ENCODE data around the gene NEMP2.
"Not testable (repeated sequence)": the region's sequence is repeated elsewhere in the genome, so short reads cannot be mapped to it uniquely, and the experiment has no call there.

The NEMP2 gene

DNA sequence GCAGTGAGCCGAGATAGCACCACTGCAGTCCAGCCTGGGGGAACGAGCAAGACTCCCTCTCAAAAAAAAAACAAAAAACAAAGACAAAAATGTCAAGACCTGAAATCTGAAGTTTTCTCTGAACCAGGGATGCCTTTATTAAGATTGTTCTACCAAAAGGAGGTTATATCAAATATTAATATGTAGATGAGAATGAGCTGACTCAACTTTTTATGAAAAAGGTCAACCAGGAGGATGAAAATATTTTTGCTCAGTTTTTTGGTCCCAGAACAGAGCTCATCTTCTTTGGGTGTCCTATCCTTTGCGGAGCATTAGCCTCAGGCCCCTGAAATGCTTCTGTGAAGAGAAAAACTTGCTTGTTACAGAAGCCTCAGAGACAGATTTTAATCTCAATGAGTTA is 44.0 kb downstream of the NEMP2 start:
- no peak for DNase-seq (ENCODE audit: low read depth, low spot score)

DNA sequence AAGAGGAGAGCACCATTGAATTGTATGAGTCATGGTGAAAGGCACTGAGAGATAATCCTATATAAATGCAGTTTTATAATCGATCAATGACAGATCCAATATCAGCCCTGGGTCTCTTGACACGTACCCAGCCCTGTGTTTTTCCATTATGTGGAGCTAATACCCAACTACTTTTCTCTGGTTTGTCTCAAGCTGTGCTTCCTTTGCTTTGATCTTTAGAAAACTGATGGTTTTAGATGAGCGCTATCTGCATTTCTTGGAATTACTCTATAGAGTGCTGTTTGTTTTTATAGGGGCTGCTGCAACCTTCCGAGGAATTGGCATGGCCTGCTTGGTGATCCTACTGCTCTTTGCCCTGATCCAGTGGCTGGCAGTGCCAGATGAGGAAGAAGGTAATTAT is 45.0 kb downstream of the NEMP2 start:
- DNase-seq (ENCODE audit: low read depth, low spot score) = no peak

DNA sequence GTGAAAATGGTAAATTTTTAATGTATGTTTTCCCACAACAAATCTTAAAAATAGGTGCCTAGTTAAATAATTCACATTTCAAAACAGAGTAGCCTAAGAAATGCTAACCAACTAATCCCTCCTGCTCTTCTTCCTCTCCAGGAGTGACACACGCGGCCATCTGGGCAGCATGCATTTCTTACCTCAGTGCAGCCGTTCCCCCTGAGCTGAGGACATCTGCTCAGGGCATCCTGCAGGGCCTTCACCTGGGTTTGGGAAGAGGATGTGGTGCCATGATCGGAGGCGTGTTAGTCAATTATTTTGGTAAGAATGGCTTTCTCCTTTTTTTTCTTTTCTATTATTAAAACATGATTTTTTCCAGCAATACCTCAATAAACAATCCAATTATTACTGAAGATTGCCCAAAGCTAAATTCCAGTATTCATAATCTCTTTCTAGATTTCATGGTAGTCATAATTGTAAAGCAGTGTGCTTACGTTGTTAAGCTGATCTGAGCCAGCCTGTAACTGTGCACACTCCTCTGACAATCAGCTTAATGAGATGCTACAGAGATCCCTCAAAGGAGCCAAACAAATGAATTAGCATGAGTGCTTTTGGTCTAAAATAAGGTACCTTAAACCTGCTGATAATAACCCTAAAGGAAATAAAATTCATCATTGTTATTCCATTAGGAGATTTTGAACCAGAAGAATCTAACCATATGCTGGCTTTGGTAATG is 45.8 kb downstream of the NEMP2 start:
- DNase-seq (ENCODE audit: low read depth, low spot score) = no peak

DNA sequence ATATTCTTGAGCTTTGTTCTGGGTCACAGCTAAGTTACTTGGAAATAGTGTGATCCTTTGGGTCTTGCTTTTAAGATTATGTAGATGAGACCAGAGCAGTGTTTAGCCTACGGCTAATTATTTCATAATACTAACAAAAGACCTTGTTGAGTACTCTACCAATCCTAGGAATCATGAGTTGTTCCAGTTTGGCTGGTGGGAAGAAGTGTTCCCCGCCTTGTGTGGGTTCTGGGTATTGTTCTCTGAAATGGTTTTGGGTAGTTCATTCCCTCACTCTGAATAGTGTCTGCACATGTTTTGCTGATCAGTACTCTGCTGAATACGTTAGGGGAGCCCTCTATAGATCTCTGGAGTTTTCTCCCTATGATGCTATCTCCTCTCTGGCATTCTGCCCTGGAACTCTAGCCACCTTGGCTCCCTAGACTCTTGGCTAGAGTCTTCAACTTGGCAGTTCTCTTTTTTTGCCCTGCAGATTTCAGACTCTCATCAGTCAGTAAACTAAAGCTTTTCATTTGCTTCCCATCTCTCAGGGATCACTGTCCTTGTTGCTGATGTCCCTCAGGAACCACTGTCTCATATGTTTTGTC is 48.4 kb downstream of the NEMP2 start:
- no peak for DNase-seq (ENCODE audit: low read depth, low spot score)

DNA sequence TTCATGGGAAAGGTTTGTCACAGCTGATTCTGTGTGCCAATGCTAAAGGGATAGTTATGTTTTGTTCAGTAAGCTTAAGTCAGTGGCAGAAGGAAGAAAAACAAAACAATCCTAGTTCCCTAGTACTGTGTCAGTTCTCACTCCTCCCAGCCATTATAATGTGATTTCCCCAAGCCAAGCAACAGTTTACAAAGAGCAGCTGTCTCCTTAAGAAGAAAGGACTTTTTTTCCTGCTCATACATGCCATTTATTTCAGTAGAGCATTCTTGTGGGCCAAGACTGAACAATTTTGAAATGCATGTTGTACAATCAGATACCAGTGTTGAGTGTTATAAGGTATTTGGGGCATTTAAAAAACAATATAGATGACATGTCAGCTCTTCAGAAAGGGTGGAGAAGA is 52.1 kb downstream of the NEMP2 start:
- no peak for DNase-seq (ENCODE audit: low read depth, low spot score)

DNA sequence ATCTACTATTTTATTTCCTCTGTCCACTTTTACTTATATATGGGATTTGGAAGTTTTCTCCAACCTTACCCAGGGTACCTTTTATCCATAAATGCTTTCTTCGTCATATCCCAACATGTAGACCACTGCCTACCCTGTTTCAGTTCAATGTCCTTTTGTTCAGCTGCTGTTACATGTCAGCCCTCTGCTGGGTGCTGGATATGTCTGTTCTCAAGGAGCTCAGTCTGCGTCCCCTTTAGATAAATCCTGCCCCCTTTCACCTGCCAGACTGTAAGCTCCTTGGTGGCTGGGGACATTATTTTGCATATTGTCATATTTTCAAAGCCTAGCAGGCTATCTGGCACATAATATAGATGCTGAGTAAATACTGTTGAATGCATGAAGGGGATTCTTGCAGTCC is 53.2 kb downstream of the NEMP2 start:
- no peak for DNase-seq (ENCODE audit: low read depth, low spot score)

DNA sequence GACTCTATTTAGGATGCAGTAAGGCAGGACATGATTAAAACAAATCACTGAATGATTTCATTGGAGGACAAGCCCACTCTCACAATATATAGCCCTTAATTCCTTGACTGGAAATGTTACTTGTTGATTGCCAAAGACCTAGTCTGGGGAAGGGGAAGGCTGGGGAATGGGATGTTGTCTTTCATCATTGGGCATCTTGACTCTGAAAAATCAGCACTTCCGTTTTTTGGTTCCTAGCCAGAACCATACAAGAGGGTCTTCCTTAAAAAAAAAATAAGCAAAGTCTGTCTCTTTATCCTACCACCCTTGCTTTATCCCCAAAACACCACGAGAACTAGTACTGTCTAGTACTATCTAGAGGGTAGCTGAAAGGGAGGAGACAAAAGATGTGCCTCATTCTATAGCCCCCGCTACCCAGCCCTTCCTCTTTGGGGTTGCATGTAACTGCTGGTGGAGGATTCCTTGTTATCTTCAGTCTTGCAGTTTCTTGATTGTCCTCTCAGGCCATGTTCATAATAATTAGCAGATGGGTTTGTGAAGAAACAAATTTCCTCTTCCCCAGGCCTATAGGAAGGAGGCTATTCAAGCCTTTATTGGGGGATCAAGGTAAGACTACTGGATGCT is 55.8 kb downstream of the NEMP2 start:
- DNase-seq (ENCODE audit: low read depth, low spot score) = no peak

DNA sequence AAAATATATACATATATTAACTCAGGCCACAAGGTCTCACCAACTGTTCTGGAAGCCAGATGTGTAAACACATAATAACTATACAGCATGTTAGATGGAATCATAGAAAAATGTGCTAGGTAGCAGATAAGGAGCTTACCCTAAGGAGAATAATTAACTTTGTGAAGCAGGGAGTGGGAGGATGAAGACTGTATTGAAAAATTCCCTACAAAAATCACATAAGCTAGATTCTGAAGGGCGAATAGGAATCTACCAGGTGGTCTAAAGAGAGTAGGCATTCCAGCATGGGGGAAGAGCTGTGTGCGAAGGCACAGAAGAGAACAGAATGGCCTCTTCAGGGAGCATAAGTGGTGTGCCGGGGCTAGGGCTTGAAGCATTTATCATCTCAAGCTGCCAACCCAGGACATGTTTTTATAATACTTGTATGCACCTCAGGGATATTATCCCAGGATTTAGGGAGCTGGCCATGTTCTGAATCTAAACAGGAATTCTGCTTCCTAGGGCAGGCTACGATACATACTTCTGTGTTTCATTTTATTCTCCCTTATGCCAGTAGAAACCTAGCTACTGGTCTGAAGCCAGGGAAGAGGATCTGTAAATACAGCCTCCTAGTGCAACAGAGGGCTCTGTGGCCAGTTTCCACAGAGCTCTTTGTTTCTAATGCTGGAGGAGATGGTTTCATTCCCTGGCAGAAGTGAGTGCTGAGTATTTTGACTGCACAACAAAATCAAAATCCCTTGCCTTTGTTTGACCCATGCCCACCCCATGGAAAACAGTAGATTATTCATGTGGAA is 56.7 kb downstream of the NEMP2 start:
- no peak for DNase-seq (ENCODE audit: low read depth, low spot score)

DNA sequence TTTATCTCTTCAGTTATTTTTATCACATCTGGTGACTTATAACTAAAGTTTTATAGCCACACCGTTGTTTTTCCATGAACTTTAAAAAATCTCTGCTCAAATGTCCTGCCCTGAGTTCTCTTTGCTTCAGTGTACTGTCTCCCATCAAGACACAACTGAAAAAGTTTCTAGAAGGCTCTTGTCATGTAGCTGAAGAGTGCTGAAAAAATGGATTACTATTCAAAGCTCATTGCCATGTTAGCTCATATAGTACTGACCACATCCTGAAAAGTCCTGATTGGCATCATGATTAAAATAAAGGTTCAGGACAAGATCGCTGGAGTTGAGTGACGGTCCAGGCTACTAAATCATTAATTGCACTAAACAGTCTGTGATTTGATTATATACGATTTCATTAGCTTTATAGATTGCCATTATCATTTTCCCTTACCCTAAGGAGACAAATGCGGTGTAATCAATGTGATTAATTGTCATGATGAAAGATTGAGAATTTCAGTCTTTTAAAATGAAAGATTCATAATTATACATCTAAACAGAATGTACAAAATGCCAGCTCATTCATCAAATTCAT is 64.2 kb downstream of the NEMP2 start:
- DNase-seq (ENCODE audit: low read depth, low spot score) = no peak

DNA sequence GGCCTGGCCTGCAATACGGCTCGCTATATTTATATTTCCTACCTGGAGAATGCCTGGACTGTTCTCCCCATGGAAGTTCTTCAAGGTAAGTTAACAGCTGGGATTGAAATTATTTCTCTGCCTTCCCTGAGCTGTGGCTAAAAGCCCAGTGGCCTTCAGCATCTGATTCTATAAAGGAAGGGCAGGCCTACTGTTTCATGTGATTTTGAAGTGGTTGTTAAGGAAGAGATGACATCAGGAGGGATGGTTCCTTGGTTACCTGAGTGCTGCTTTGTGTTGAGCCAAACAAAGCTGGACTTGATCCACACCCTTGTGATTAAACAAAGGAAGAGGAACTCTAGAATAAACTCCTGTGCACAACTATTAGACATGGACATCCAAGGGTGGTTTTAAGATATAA is 64.8 kb downstream of the NEMP2 start:
- no peak for DNase-seq (ENCODE audit: low read depth, low spot score)

DNA sequence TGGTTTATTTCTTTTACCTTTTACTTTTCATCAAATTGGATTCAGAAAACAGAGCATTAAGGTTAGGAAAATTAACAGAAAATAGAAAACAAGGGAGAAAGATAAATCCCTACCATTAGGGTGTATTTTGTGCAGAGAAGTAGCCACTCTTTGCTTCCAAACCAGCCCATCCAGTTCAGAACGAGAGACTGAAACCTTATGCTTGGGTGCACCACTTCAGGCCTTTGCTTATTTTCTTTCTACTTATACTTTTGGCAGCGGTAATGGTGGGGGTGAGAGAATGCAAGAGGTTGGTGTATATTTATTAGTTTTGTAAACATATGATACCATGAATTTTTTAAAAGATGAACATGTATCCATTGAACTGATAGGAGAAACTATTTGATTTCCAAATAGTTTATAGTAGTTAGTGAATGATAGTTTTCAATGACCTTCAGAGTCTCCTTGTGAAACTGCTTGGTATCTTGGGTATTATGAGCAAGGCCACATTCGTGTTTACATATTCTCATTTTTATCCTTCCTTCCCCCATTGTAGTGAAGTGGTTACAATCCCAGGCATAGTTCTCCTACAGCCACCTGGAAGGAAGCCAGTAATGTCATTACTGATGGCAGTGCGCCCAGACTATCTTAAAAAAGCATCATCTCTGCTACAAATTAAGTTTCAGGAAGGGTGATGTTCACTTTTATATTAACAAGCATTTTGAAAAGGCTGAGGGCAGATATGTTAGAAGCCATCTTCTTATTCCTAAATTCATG is 65.5 kb downstream of the NEMP2 start:
- DNase-seq (ENCODE audit: low read depth, low spot score) = no peak

DNA sequence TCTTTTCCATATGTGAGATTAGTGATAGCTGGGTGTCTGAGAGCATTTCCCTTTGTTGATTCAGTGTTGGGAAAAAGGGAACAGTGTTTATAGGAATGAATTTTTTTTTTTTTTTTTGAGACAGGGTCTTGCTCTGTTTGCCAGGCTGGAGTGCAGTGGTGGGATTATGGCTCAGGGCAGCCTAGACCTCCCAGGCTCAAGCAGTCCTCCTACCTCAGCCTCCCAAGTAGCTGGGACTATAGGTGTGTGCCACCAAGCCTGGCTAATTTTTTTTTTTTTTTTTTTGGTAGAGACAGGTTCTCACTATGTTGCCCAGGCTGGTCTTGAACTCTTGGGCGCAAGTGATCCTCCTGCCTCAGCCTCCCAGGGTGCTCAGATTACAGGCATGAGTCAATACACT is 66.2 kb downstream of the NEMP2 start:
- not testable (repeated sequence) for DNase-seq (ENCODE audit: low read depth, low spot score)

DNA sequence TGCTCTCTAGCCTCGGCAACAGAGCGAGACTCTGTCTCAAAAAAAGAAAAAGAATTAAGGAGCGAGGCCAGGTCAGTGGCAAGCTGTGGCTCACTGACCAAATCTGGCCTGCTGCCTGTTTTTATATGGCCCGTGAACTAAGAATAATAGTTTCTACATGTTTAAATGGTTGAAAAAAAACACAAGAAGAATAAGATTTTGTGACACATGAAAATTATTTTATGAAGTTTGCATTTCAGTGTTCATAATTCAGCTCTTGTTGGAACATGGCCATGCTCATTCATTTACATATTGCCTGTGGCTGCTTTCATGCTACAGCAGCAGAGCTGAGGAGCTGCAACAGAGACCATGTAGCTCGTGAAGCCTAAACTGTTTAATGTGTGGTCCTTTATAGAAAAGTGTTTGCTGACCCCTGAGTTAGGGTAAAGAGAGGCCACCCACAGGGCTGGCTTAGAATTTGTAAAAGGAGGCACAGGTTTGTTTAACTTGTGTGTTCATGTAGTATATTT is 66.9 kb downstream of the NEMP2 start:
- no peak for DNase-seq (ENCODE audit: low read depth, low spot score)

DNA sequence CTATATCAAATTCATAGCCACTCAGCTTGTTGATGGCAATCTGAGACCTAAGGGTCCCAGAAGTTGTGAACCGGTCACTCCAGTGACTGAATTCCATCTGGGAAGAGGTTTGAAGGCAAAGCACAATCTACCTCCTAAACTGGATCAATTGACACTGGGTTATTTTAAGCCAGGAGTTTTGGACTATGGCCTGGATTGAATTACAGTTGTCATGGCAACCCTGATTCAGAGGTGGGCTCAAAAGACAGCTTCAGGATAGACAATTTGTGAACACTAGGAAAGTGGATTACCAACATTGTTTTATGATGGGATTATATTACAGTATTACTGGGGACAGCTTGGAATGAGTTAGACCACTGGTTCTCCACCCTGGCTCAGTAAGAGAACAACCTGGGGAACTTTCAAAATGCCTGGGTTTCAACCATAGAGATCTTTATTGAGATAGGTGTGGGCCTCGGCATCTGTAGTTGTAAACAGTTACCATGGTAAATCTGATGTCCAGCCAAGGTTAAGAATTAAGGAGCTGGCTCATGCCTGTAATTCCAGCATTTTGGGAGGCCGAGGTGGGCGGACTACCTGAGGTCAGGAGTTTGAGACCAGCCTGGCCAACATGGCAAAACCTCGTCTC is 67.6 kb downstream of the NEMP2 start:
- DNase-seq (ENCODE audit: low read depth, low spot score) = no peak

DNA sequence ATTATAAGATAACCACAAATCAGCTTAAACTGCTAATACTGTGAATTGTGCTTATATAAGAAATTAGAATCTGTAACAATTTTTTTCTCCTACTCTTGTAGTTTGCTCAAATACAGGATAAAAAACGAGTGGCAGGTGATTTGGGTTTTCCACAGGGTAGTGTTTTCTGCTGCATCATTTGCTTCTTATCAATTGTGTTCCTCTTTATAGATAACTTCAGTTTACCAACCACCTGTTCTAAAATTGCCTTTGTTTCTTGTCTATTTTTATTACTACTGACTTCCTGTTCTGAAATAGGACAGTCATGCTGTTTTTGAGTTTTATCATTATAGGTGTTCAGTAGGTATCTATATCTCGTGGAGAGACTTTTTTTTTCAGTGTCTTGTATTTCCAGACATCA is 69.5 kb downstream of the NEMP2 start:
- no peak for DNase-seq (ENCODE audit: low read depth, low spot score)

DNA sequence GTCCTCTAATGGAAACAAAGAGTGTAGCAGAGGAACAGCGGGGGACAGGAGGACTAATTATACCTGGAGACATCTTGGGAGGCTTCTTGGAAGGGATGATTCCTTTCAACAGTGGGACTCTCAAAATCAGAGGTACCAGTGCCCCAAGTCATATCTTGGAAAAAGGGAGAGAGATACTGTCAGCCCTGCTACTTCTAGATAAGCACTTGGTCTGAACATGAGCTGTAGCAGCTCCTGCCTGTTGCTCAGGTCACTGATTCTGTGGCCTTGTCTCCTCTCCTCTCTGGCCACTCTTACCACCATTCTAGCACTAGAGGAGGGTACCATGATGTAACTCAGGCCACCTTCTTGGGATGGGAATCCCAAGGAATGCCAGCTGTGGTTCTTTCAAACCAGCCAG is 71.9 kb downstream of the NEMP2 start:
- DNase-seq (ENCODE audit: low read depth, low spot score) = no peak

DNA sequence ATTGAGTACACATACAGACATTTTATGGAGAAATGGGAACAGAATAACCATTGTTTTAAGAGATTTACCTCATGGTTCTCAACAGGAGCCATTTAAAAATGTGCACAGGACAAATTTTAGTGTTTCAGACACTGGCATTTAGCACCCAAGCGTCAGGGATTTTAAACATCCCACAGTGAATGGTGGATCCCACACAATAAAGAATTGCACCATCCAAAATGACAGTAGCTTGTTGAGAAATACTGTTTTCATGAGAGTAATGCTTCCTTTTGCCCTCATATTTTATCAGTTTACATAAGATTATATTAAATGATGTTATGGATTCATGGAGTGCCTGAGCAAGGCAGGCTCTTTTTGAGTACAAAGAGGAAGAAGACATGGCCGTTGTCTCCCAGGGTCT is 72.3 kb downstream of the NEMP2 start:
- DNase-seq (ENCODE audit: low read depth, low spot score) = no peak

DNA sequence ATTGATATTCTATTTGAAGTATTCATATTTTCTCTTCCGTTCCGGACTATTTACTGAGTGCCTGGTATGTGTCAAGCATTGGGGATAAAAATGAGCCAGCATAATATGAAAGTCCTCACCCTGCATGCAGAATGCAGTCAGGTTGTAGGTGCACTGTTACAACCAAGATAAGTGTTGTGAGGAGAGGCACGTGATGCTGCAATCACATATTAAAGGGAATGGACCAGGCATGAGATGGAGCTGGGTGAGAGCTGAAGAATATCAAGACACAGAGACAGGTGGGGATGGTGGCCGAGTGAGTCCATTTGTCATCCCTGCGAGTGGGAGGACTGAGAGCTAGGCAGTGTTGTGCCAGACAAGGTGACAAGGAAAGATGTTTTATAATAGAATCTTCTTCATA is 74.0 kb downstream of the NEMP2 start:
- DNase-seq (ENCODE audit: low read depth, low spot score) = no peak

DNA sequence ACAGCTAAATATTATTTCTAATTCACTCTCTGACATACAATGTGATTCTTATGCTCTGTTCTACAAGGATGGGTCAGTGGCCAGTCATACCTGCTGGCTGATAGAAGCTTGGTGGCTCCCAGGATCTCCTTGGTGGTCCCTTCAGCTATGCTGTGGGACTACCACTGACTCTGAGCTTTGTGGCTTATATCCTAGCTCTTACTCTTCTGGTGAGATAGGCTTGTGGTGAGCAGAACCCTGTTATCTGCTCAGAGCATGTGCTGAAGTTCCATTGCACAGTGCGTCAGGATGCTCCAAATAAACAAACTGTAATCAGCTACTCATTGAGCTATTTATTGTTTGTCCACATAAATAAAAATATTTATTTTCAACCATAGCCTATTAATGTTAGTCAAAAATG is 74.6 kb downstream of the NEMP2 start:
- DNase-seq (ENCODE audit: low read depth, low spot score) = no peak

DNA sequence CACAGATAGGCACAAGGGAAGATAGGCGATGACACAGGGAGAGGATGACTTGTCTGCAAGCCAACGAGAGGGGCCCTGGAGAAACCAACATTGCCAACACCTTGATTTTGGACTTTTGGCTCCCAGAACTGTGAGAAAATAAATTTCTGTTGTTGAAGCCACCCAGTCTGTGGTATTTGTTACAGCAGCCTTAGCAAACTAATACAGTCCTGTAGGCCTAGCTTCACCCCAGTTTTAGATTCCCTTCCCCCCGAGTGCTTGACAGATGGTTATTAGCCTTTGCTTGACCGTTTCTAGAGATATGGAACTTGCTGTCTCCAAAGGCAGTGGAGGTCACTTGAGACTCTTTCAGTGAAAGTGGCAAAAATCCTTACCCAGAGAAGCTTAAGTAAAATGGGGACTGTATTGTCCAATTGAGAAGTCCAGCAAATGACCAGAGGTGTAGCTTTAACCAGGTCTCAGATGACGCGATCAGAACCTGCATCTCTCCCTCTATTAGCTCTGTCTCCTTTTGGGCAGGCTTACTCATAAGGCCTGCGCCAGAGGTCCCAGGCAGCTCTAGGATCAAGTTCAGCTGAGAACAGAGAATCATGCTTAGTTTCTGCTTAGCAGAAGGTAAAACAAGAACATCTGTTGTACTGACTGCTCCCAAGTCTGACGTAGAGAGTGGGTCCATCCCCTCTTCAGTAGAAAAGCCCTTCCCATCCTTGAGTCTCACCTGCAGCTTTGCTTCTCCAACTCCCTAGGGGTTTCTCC is 76.0 kb downstream of the NEMP2 start:
- DNase-seq (ENCODE audit: low read depth, low spot score) = no peak
